Cardiac septum (tissue), 1 donor: Measurements from ENCODE around the gene TM2D1. TPM values are rescaled to one million over a fixed set of nuclear protein-coding genes. Genes with fewer than 3 reads are reported as not detected.

Source experiments
- DNase-seq: peaks from one replicate; pipeline ENCODE4 v3.0.0-alpha.2; 2020; ENCODE audit warnings: low spot score
- intact Hi-C: fragments of 100-400 bp; cut with DNase I; formaldehyde crosslinking; loops from one replicate; pipeline ENCODE4 v1.14.0; 2022
- total RNA-seq: library from RNA; stranded (reverse); fragmentation: NEBNext Ultra II Directional; extraction: Animal tissue kit (Norgen Biotek cat#: 25700); gene quantifications from one replicate; pipeline ENCODE4 v1.2.1, GENCODE V29; 2021
- donor health status: DM: no; HTN: no; CAD: no.

The TM2D1 gene
- total RNA-seq, 1 donor from 2014 or later = 34.2 TPM

GRCh38 chr1:61654067-61654466 lies 70.9 kb downstream of the TM2D1 start:
- no peak for DNase-seq
- intact Hi-C loops = no loop called here

- no peak for DNase-seq
- intact Hi-C loops = no loop called here
These were observed 75.8 kb downstream of the TM2D1 start for GRCh38 chr1:61648983-61649742.

GRCh38 chr1:61647142-61647541 lies 77.8 kb downstream of the TM2D1 start:
- intact Hi-C loops = no loop called here
- no peak for DNase-seq

GRCh38 chr1:61645476-61645875 lies 79.5 kb downstream of the TM2D1 start:
- DNase-seq = no peak
- intact Hi-C loops = no loop called here

- DNase-seq = no peak
- intact Hi-C loops = loop anchor here (5.0 kb wide), 2 partner anchors 192 to 592 kb away; no protein-coding TSS in a partner anchor
These were observed 80.6 kb downstream of the TM2D1 start for GRCh38 chr1:61644303-61644702.

- intact Hi-C loops = loop anchor here (5.0 kb wide), 2 partner anchors 190 to 590 kb away; no protein-coding TSS in a partner anchor
- no peak for DNase-seq
These were observed 82.3 kb downstream of the TM2D1 start for GRCh38 chr1:61642475-61643232.

GRCh38 chr1:61641578-61642336 lies 83.2 kb downstream of the TM2D1 start:
- peak; percentile 90 for DNase-seq
- intact Hi-C loops = loop anchor here (2.0 to 5.0 kb wide), 3 partner anchors 189 to 589 kb away; no protein-coding TSS in a partner anchor

- intact Hi-C loops = loop anchor here (2.0 to 5.0 kb wide), 3 partner anchors 189 to 589 kb away; no protein-coding TSS in a partner anchor
- DNase-seq = no peak
These were observed 84.1 kb downstream of the TM2D1 start for GRCh38 chr1:61640531-61641530.

GRCh38 chr1:61639608-61640336 lies 85.2 kb downstream of the TM2D1 start:
- intact Hi-C loops = loop anchor here (2.0 to 5.0 kb wide), 4 partner anchors 187 to 667 kb away; no protein-coding TSS in a partner anchor
- DNase-seq = no peak

- intact Hi-C loops = loop anchor here (5.0 kb wide), 1 partner anchor 667 kb away; no protein-coding TSS in a partner anchor
- no peak for DNase-seq
These were observed 85.9 kb downstream of the TM2D1 start for GRCh38 chr1:61638911-61639605.

- intact Hi-C loops = loop anchor here (5.0 kb wide), 1 partner anchor 666 kb away; no protein-coding TSS in a partner anchor
- DNase-seq = no peak
These were observed 86.6 kb downstream of the TM2D1 start for GRCh38 chr1:61638296-61638695.

- intact Hi-C loops = loop anchor here (5.0 kb wide), 1 partner anchor 665 kb away; no protein-coding TSS in a partner anchor
- no peak for DNase-seq
These were observed 87.5 kb downstream of the TM2D1 start for GRCh38 chr1:61637470-61637869.

GRCh38 chr1:61636814-61637213 lies 88.1 kb downstream of the TM2D1 start:
- no peak for DNase-seq
- intact Hi-C loops = loop anchor here (5.0 kb wide), 1 partner anchor 665 kb away; no protein-coding TSS in a partner anchor

- DNase-seq = no peak
- intact Hi-C loops = loop anchor here (5.0 kb wide), 1 partner anchor 664 kb away; no protein-coding TSS in a partner anchor
These were observed 88.6 kb downstream of the TM2D1 start for GRCh38 chr1:61636376-61636775.

- intact Hi-C loops = loop anchor here (5.0 kb wide), 1 partner anchor 663 kb away; no protein-coding TSS in a partner anchor
- DNase-seq = no peak
These were observed 89.4 kb downstream of the TM2D1 start for GRCh38 chr1:61635557-61635956.

GRCh38 chr1:61631436-61631835 lies 93.5 kb downstream of the TM2D1 start:
- no peak for DNase-seq
- intact Hi-C loops = no loop called here
